ENCODE measurements around the gene C10orf120. TPM values are rescaled to one million over a fixed set of nuclear protein-coding genes. Genes with fewer than 3 reads are reported as not detected.

C10orf120 gene
- total RNA-seq, 2 experiments from 2014 or later = not detected

DNA sequence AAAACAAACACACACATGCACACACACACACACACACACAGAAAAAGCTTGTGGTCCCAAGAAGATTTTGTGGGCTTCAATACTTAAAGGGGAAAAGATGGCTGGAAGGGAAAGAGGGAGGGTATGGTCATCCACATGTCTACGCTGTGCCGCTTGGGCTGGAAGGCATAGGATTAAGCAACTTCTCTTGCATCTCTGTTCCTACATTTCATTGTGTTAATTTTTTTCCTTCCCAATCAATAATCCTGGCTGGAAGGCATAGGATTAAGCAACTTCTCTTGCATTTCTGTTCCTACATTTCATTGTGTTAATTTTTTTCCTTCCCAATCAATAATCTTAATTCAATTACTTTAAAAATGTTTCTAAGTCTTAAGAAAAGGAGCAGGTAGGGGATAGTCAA, 30.6 kb downstream of the C10orf120 start:
- Histone ChIP-seq H3K4me1 (ENCODE audit: insufficient read depth, low read length, poor library complexity, severe bottlenecking) (no peaks in the 10 kb centered on the region), H3K27ac (ENCODE audit: low read depth, low read length, poor library complexity, severe bottlenecking) (no peak overlapping the region), H3K79me2 (ENCODE audit: insufficient read depth, low read depth, low read length) (no peaks in the 10 kb centered on the region), H3K4me3 (ENCODE audit: low read depth, low read length, poor library complexity, severe bottlenecking) (no peak overlapping the region), H3K9me2 (ENCODE audit: insufficient read depth, low read length) (no peaks in the 10 kb centered on the region), H2AFZ (ENCODE audit: low read length) (no peak overlapping the region), H3K36me3 (ENCODE audit: insufficient read depth, low read length) (no peaks in the 10 kb centered on the region), H4K20me1 (ENCODE audit: insufficient read depth, low read length) (no peaks in the 10 kb centered on the region), H3K9me3 (ENCODE audit: low read length) (no peaks in the 10 kb centered on the region), H3K4me2 (ENCODE audit: low read length) (no peak overlapping the region)
- intact Hi-C loops (cut with micrococcal nuclease; ENCODE audit: unreplicated experiment) = no loop called here
- no peak for DNase-seq (ENCODE audit: low spot score)
- CTCF ChIA-PET (ENCODE audit: unreplicated experiment) = no interaction called here
- BruUV-seq (replicated peaks) = no TSS peak
- TF ChIP-seq, protein P1, sequence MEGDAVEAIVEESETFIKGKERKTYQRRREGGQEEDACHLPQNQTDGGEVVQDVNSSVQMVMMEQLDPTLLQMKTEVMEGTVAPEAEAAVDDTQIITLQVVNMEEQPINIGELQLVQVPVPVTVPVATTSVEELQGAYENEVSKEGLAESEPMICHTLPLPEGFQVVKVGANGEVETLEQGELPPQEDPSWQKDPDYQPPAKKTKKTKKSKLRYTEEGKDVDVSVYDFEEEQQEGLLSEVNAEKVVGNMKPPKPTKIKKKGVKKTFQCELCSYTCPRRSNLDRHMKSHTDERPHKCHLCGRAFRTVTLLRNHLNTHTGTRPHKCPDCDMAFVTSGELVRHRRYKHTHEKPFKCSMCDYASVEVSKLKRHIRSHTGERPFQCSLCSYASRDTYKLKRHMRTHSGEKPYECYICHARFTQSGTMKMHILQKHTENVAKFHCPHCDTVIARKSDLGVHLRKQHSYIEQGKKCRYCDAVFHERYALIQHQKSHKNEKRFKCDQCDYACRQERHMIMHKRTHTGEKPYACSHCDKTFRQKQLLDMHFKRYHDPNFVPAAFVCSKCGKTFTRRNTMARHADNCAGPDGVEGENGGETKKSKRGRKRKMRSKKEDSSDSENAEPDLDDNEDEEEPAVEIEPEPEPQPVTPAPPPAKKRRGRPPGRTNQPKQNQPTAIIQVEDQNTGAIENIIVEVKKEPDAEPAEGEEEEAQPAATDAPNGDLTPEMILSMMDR (conservative IDR thresholded peaks at IDR 0.05; ENCODE audit: low read length) = no peak
- POLR2A ChIA-PET = no interaction called here

DNA sequence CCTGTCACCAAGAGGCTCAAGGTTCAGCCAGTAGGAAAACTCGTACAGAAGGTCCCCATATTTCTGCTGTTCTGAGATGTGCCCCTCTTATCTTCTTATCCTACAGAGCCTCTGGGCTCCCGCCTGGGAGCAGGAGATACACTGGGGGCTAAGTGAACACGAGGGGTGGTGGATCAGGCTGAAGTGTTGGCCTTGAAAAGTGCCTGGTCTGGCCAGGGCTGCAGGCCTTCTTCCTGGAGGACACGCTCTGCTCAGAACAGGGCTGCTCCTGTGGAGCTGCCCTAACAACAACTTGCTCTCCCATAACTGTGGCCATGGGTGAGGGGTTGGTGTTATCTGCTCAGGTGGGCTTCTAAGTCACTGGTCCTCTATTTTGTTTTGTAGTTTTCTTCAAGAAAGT, 33.7 kb downstream of the C10orf120 start:
- POLR2A ChIA-PET = no interaction called here
- Histone ChIP-seq H3K4me1 (ENCODE audit: insufficient read depth, low read length, poor library complexity, severe bottlenecking) (no peaks in the 10 kb centered on the region), H3K9me3 (ENCODE audit: low read length) (no peaks in the 10 kb centered on the region), H3K4me2 (ENCODE audit: low read length) (no peak overlapping the region), H3K27ac (ENCODE audit: low read depth, low read length, poor library complexity, severe bottlenecking) (no peak overlapping the region), H3K9me2 (ENCODE audit: insufficient read depth, low read length) (no peaks in the 10 kb centered on the region), H3K36me3 (ENCODE audit: insufficient read depth, low read length) (no peaks in the 10 kb centered on the region), H4K20me1 (ENCODE audit: insufficient read depth, low read length) (no peaks in the 10 kb centered on the region), H3K79me2 (ENCODE audit: insufficient read depth, low read depth, low read length) (no peaks in the 10 kb centered on the region), H3K4me3 (ENCODE audit: low read depth, low read length, poor library complexity, severe bottlenecking) (no peak overlapping the region), H2AFZ (ENCODE audit: low read length) (no peak overlapping the region)
- BruUV-seq (replicated peaks) = no TSS peak
- CTCF ChIA-PET (ENCODE audit: unreplicated experiment) = no interaction called here
- intact Hi-C loops (cut with micrococcal nuclease; ENCODE audit: unreplicated experiment) = no loop called here
- no peak for DNase-seq (ENCODE audit: low spot score)
- no peak for TF ChIP-seq EZH2phosphoT487 (IDR thresholded peaks at IDR 0.05; ENCODE audit: borderline replicate concordance, low read depth, low read length)
- TF ChIP-seq, protein P1 (conservative IDR thresholded peaks at IDR 0.05; ENCODE audit: low read length) = no peak

DNA sequence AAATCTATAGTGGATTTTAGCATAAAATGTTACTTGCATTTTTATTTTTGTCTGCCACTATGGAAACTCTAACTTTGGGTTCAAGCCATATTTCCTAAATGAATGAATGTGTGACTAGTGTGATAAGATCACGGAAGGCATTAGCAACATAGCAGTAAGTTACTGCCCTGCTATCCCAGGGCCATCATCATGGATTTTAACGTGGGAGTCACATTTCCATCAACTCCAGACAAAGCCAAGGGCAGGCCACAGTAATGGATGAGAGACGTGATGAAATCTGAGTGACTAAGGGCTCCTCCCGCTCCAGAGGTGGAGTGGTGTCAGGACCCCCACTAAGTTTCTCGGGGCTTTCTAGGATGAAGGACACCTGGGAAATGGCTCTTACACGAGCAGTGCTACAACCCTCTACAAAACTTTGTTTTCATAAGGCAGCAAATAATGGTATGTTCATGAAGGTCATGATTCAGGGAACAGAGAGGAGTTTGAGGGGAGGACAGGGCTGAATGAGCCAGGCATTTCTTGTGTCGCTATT, 34.3 kb downstream of the C10orf120 start:
- TF ChIP-seq, protein P1 (conservative IDR thresholded peaks at IDR 0.05; ENCODE audit: low read length) = no peak
- no peak for TF ChIP-seq EZH2phosphoT487 (IDR thresholded peaks at IDR 0.05; ENCODE audit: borderline replicate concordance, low read depth, low read length)
- Histone ChIP-seq H2AFZ (ENCODE audit: low read length) (no peak overlapping the region), H3K9me2 (ENCODE audit: insufficient read depth, low read length) (no peaks in the 10 kb centered on the region), H3K9me3 (ENCODE audit: low read length) (no peaks in the 10 kb centered on the region), H3K4me1 (ENCODE audit: insufficient read depth, low read length, poor library complexity, severe bottlenecking) (no peaks in the 10 kb centered on the region), H3K27ac (ENCODE audit: low read depth, low read length, poor library complexity, severe bottlenecking) (no peak overlapping the region), H3K36me3 (ENCODE audit: insufficient read depth, low read length) (no peaks in the 10 kb centered on the region), H3K4me2 (ENCODE audit: low read length) (no peak overlapping the region), H4K20me1 (ENCODE audit: insufficient read depth, low read length) (no peaks in the 10 kb centered on the region), H3K4me3 (ENCODE audit: low read depth, low read length, poor library complexity, severe bottlenecking) (no peak overlapping the region), H3K79me2 (ENCODE audit: insufficient read depth, low read depth, low read length) (no peaks in the 10 kb centered on the region)
- intact Hi-C loops (cut with micrococcal nuclease; ENCODE audit: unreplicated experiment) = no loop called here
- BruUV-seq (replicated peaks) = no TSS peak
- POLR2A ChIA-PET = no interaction called here
- no peak for DNase-seq (ENCODE audit: low spot score)
- CTCF ChIA-PET (ENCODE audit: unreplicated experiment) = no interaction called here

All from OCI-LY7 (cell line).